Daoy (cell line): ENCODE data around the gene ITGB1. TPM values are rescaled to one million over a fixed set of nuclear protein-coding genes. Genes with fewer than 3 reads are reported as not detected.
"Not testable (repeated sequence)": the region's sequence is repeated elsewhere in the genome, so short reads cannot be mapped to it uniquely, and the experiment has no call there.

Source experiments
- DNase-seq: peaks from one replicate; pipeline ENCODE4 v3.0.0-alpha.2; 2015; ENCODE audit warnings: low read depth
- total RNA-seq: library from RNA; depleted of rRNA; stranded (reverse); fragments of >200 nt; shearing (Covaris generic); gene quantifications from 2 replicates; pipeline ENCODE4 v1.2.3, GENCODE V29; 2014; rRNA removed

ITGB1 gene
- 534 and 586 TPM in 2 replicates for total RNA-seq

- DNase-seq, result peak; percentile 98
These were observed at the start of gene ITGB1 for GRCh38 chr10:32958085-32959005. Gene ITGB1 (minus strand): TSS chr10:32958230. CDS start chr10:32935558, 22,672 bp downstream.

DNA sequence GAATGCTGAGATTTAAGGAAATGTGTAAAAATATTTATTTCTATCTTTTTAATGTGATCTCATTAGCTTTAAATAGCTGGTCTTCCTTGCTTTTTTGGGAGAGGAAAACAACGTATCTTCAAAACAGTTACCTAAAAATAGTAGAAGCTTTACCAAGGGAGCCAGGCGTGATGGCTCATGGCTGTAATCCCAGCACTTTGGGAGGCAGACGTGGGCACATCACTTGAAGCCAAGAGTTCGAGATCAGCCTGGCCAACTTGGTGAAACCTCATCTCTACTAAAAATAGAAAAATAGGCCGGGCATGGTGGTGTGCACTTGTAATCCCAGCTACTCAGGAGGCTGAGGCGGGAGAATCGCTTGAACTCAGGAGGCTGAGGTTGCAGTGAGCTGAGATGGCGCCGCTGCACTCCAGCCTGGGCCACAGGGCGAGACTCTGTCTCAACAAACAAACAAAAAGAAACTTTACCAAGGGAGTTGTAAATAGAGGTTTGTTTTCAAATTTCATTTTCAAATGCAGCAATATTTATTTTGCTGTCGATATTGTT, 48.4 kb upstream of the ITGB1 start:
- DNase-seq, result no peak

- peak; percentile 95 for DNase-seq
These were observed 47.6 kb upstream of the ITGB1 start for GRCh38 chr10:33005322-33006301.

- no peak for DNase-seq
These were observed 44.0 kb upstream of the ITGB1 start for GRCh38 chr10:33001908-33002492.

- DNase-seq, result not testable (repeated sequence)
These were observed 40.1 kb upstream of the ITGB1 start for GRCh38 chr10:32998060-32998581.

DNA sequence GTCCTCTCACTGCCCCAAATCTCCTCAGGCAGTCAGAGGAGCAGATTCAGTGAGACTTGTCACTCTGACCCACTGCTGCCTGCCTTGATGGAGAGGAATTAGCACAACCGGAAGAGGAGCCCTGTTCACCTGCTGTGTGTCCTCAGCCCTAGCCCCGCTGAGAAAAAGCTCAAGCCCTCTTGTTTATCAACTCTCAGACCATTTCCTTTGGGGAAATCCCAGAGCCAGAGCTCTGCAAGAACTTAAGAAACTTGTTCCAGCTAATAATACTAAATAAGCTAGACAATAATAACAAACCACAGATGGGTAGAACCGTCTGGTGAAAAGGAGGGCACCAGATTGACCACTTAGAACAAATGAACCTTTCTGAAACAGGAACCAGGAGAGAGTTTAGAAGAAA, 37.7 kb upstream of the ITGB1 start:
- DNase-seq, result no peak

DNA sequence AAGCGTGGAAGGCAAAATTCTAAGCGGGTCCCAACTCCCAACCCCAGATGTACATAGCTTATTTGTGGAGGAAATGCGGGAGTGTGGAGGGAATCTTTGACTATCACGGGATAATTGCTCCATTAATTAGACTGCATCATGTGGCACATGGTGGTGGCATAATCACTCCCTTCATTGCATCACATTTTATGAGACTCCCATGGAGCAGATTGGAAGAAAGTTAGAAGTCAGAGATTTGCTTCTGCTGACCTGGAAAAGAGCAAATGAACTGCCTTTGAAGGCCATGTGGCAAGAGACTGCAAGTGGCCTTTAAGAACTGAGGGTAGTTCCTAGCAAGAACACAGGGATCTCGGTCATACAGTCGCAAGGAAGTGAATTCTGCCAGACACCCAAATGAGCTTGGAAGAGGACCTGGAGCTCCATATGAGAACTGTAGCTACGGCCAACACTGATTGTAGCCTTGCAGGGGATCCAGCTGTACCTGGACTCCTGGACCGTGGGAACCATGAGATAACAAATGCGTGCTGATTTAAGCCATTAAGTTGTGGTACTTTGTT, 37.1 kb upstream of the ITGB1 start:
- no peak for DNase-seq

- not testable (repeated sequence) for DNase-seq
These were observed 36.6 kb upstream of the ITGB1 start for GRCh38 chr10:32994632-32995031.

- DNase-seq, result not testable (repeated sequence)
These were observed 34.3 kb upstream of the ITGB1 start for GRCh38 chr10:32992310-32992709.

DNA sequence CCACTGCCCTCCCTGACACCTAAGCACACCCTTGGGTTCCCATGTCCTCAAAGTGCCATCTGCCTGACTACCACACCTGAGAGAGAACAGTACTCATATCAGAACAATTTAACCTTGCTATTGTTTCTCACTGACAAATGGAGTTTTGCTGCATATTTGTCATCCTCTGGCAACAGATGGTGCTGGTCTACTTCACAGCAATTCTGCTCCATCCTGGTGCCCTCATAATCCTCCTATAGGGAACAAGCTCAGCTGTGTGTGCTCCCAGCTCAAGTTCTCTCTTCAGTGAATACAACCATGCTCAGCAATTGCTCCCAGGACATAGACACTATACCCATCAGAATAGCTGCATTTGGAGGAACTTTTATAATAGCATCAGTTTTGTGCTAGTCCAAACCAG, 32.8 kb upstream of the ITGB1 start:
- no peak for DNase-seq

GRCh38 chr10:32988604-32989003, 30.6 kb upstream of the ITGB1 start:
- no peak for DNase-seq

DNA sequence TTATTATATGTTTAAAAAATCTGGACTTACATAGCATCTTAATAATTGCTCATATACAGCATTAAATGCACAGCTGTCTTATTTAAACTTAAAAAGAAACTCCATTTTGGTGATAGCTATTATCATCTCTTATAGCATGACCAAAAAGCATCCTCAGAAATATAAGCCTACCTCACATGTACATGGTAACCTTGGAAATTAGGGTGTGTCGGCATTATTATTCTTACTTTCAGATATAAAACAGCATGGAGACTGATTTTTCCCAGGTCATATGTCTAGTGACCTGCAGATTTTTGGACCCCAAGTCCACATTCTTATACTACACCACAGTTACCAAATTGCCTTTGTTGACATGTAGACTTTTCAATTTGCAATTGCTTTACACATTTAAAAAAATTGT, 29.1 kb upstream of the ITGB1 start:
- DNase-seq, result no peak

DNA sequence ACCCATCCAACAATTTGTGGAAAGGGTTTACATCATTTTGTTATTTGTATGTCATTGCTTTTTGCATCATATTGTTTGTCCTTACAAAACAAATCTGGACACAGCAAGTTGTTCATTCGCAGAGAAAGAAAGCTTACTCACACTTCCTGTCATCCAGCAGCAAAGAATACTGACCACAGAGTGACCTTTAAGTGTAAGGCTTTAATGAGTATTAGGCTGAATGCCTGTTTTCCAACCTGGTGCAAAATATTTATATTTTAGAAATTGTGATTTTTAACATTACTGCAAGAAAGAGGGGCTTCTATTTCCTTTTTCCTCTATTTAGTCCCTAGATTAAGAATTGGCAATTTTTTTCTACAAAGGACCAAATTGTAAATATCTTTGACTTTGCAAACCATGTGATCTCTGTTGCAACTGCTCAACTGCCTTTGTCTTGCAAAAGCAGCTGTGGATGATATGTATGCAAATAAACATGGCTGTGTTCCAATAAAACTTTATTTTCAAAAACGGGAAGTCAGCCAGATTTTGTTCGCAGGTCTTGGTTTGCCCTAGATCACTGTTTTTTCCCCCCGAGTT, 27.8 kb upstream of the ITGB1 start:
- no peak for DNase-seq

DNA sequence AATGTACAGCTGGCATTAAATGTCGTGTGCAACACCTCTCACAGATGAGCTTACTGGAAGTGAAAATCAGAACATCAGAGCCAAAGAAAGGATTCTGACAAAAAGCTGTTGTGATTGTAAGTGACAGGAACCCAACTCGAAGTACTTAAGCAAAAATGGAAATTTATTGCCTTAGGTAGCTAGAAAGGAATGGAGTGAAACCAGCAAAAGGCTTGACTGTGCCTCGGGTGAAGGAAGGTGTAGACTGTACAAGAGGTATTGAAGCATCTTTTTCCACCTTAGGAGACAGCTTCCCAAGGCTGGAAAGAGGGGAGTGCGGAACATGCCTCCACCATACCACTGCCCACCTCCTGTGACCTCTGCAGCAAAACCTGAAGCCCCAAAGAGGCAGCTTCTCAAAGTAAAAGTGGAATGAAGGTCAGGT, 27.3 kb upstream of the ITGB1 start:
- DNase-seq, result no peak

- no peak for DNase-seq
These were observed 26.1 kb upstream of the ITGB1 start for GRCh38 chr10:32984003-32984600.

- peak; percentile 92 for DNase-seq
These were observed 25.2 kb upstream of the ITGB1 start for GRCh38 chr10:32982911-32983909.

DNA sequence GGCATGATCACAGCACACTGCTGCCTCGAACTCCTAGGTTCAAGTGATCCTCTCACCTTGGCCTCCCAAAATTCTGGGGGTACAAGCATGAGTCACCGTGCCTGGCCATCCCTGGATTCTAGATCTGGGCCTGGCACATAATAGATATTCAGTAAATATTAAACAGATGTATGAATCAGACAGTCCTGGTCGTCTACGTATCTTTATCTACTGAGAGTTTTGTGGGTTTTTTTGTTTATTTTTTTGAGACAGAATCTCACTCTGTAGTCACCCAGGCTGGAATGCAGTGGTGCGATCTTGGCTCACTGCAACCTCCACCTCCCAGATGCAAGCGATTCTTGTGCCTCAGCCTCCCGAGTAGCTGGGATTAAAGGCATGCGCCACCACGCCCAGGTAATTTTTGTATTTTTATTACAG, 24.3 kb upstream of the ITGB1 start:
- DNase-seq, result peak; percentile 82

- DNase-seq, result peak; percentile 58
These were observed 23.7 kb upstream of the ITGB1 start for GRCh38 chr10:32981760-32982159.
